NCI-H1436 treated with DMSO at 0.1 percent for 48 hours (cell line): ENCODE results near the gene ADGRG7.
"Not testable (repeated sequence)": the region's sequence is repeated elsewhere in the genome, so short reads cannot be mapped to it uniquely, and the experiment has no call there.

Source experiments
- DNase-seq: peaks from one replicate; lab custom pipeline; 2025; lab: John Stamatoyannopoulos, UW

Gene ADGRG7

GRCh38 chr3:100647657-100648056, 38.3 kb downstream of the ADGRG7 start:
- DNase-seq: no peak

DNA sequence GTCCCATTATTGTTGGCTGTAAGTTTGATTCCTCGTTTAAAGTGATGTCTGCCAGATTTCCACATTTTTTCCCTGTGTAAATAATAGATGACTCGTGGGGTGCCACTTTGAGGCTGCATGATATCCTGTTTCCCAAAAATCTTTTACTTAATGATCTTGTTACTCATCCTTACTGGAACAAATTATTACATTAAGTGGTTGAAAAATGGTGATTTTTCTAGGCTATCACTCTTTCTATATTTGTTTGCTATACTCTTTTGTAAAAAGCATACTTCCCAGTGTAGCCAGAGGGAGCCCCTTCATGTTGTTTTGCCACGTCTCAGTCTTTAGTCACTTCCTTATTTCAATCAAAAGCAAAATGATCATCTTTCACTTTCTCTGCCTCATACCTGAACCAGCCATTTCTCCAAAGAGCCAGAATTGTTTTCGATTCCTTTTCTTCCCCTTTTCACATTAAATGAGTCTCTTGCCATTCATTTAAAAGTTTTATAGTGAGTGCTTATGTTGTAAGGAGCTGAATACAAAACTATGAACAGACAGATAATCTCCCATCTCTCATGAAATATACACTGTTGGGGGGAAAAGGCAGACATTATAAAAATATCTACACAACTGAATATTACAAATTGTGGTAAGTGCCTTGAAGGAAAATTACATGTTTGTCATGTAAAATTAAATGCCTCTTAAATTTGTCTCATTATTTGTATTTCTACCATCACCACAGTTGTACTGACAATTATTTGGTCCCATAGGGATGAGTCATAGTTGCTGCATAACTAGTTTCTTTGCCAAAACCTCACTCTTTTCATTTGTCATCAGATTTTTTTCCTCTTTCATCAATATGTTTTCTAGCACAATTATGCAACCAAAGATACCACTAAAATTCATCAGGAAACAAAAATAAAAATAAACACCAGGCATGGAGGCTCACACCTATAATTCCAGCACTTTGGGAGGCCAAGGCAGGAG, 41.5 kb downstream of the ADGRG7 start:
- no peak for DNase-seq

GRCh38 chr3:100653604-100654294, 44.3 kb downstream of the ADGRG7 start:
- DNase-seq: no peak

- no peak for DNase-seq
Measured at GRCh38 chr3:100656945-100657344, 47.5 kb downstream of the ADGRG7 start.

GRCh38 chr3:100661294-100661693, 51.9 kb downstream of the ADGRG7 start:
- DNase-seq: not testable (repeated sequence)

DNA sequence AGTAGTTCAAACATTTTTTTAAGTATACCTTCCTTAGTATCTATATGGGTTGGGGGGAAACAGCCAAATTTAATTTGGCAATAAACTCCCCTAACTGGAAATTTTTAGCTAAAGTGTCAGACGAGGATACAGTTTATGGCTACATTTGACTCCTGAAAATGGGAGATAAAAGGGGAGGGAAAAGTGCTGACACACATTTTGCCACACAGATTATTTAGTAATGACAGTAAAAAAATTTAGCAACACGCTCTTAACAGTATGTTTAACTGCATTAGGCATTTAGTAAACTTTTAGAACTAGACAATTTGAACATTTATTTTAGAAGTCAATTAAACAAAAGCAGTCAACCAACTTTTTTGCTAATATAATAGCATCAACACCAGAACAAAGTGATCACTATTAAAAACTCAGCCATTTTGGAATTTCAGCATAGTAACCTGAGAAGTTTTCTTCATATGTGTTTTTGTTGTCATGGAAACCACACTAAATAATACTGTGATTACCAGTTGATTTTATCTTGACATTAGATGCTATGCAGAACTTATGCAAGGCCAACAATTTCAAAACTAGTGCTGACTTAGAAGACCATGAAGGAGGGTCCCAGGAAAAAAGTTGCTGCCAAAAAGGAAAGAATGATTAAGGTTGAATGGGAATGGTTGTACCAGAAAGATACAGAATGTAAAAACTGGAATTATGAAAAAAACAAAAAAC, 52.9 kb downstream of the ADGRG7 start:
- no peak for DNase-seq

GRCh38 chr3:100665230-100665629, 55.8 kb downstream of the ADGRG7 start:
- no peak for DNase-seq

DNA sequence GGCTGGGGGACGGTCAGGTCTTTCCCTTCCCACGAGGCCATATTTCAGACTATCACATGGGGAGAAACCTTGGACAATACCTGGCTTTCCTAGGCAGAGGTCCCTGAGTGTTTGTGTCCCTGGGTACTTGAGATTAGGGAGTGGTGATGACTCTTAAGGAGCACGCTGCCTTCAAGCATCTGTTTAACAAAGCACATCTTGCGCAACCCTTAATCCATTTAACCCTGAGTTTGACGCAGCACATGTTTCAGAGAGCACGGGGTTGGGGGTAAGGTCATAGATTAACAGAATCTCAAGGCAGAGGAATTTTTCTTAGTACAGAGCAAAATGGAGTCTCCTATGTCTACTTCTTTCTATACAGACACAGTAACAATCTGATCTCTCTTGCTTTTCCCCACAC, 57.3 kb downstream of the ADGRG7 start:
- not testable (repeated sequence) for DNase-seq

- not testable (repeated sequence) for DNase-seq
Measured at GRCh38 chr3:100667316-100667715, 57.9 kb downstream of the ADGRG7 start.

GRCh38 chr3:100670995-100671394, 61.6 kb downstream of the ADGRG7 start:
- DNase-seq: not testable (repeated sequence)

- no peak for DNase-seq
Measured at GRCh38 chr3:100681496-100681895, 72.1 kb downstream of the ADGRG7 start.

GRCh38 chr3:100682056-100682853, 72.9 kb downstream of the ADGRG7 start:
- no peak for DNase-seq

DNA sequence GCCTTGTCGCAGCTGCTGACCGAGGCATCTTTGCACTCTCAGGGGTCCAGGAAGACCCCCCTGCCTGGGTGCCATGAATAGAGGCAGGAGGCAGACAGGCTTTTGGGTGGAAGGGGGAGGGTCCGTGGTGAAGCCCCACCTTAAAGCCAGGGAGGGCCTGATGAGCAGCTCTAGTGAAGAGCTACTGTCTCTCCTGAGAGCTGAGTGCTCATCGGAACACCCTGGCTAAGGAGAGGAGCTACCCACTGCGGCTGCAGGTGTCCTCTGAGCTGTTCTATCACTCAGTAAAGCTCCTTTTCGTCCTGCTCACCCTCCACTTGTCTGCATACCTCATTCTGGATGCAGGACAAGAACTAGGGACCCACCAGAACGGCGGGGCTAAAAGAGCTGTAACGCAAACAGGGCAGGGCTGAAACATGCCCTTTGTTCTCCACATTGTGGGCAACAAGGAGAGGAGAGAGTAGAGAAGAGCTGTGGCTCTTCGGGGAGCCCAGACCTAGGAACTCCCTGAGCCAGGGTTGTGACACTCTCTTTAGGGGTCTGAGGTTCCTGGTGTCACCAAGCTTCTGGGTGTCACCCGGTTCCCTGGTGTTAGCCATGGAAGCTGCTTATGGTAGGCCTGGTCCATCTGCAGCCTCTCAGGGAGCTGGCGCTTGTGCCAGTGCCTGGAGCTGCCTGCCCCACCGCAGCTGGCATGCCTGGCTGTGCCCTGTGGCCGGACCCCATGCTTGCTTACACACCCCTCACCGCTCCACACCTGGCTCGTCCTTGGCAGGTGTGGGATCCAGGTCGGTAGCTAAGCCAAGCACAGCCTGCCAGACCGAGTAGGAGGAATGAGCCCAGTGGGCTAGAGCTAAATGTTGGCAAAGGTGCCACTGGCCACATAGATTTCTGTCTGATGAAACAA, 73.7 kb downstream of the ADGRG7 start:
- DNase-seq: no peak

DNA sequence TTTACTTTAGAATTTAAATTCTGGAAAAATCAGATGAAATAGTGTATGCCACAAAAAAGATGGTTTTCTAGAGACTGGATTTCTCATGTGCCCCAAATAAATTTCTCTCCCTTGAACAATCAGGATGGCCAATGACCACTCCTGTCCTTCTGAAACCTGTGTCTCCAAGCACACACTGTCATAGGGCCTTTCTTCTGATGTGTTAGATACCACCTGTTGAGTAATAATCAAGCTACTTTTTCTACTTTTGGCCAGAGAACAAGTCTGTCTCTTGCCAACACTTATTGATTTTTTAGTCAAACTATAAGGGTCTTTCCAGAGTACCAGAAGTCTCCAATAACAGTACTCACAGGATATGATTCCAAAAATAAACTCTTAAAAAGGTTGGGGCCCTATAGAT, 83.8 kb downstream of the ADGRG7 start:
- no peak for DNase-seq

DNA sequence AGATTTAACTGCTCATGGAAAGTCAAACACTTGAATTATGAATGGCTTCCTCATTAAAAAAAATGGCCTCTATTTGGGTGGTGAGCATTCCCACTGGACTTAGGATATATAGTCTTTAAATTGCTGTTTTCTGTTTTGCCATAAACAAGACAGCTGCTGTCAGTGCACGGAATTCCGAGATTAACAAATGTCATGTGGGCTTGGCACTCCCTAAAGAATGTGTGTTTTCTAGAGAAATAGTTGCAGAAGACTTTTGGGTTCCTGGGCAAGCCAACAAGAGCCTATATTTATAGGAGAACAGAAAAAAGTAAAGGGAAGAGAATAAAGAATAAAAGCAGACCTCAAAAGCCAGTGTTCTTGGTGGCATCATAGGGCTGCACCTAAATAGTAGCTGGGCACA, 86.3 kb downstream of the ADGRG7 start:
- DNase-seq: no peak

DNA sequence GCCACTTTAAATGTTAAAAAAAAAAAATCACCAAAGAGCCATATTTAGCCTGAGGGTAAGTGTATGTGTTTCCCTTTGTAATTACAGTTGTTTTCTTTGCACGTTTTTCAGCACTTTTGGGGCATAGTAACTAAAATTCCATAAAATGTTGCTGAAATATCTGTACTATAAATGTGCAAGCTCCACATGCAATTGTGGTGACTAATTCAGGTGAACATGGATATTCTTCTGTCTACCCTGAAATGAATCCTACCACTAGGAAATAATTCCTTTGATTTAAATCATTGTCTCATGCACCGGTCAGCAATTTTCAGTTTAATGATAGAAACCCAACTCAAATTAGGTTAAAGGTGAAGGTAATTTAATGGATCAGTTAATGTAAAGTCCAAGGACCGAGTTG, 86.8 kb downstream of the ADGRG7 start:
- DNase-seq: no peak

- no peak for DNase-seq
Measured at GRCh38 chr3:100697172-100697571, 87.8 kb downstream of the ADGRG7 start.

GRCh38 chr3:100697723-100698285, 88.4 kb downstream of the ADGRG7 start:
- no peak for DNase-seq

GRCh38 chr3:100698736-100699135, 89.3 kb downstream of the ADGRG7 start:
- DNase-seq: no peak

GRCh38 chr3:100700708-100701107, 91.3 kb downstream of the ADGRG7 start:
- DNase-seq: no peak
